ENCODE results near the gene C2.
A peak's percentile ranks its signal among the peaks of the same experiment; 100 is the strongest.

C2 gene

GRCh38 chr6:31966997-31967925, 39.7 kb downstream of the C2 start:
- Histone ChIP-seq H3K36me3 (replicated peaks) (peaks cover 64% of the 10 kb centered on the region), H3K27ac (no peak overlapping the region), H3K27me3 (replicated peaks) (no peaks in the 10 kb centered on the region), H3K4me3 (ENCODE audit: low read depth, low read length) (no peak overlapping the region)
- TF ChIP-seq CTCF (IDR thresholded peaks at IDR 0.05; ENCODE audit: low read depth, low read length, missing control alignments): no peak
- in situ Hi-C loops (cut with HindIII; ENCODE audit: low pct_ligation_motif_present, low sequenced_read_pairs): no loop called here
- no peak for DNase-seq

DNA sequence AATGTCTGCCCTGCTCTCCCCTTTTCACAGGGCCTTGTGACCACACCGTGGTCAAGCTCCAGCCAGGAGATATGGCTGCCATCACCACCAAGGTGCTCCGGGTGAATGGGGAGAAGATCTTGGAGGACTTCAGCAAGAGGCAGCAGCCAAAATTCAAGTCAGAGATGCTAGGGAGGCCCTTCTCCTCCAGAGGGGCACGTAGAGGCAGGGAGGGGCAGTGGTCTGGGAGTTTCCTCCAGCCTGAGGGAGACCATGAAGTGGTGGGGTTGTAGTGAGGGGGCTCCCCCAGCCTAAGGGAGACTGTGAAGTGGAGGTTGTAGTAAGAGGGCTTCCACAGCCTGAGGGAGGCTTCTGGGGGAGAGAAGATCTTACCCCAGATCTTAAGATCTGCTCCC, 40.4 kb downstream of the C2 start:
- in situ Hi-C loops (cut with HindIII; ENCODE audit: low pct_ligation_motif_present, low sequenced_read_pairs): no loop called here

DNA sequence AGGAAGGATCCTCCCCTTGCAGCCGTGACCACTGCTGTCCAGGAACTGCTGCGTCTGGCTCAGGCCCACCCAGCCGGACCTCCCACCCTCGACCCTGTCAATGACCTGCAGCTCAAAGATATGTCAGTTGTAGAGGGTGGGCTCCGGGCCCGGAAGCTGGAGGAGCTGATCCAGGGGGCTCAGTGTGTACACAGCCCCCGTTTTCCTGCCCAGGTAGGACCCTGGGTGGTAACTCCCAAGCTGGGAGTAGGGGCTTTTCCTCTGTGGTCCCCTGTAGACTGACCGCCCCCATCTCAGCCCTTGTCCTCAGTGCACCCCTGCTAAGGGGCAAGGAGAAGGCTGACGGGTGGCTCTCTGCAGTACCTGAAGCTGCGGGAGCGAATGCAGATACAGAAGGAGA, 40.8 kb downstream of the C2 start:
- no peak for DNase-seq
- H3K36me3 ChIP-seq (replicated peaks): peaks cover 56% of the 10 kb centered on the region
- no peak for TF ChIP-seq CTCF (IDR thresholded peaks at IDR 0.05; ENCODE audit: low read depth, low read length, missing control alignments)
- H3K27me3 ChIP-seq (replicated peaks): no peaks in the 10 kb centered on the region
- in situ Hi-C loops (cut with HindIII; ENCODE audit: low pct_ligation_motif_present, low sequenced_read_pairs): no loop called here
- H3K27ac ChIP-seq: no peak overlapping the region
- H3K4me3 ChIP-seq (ENCODE audit: low read depth, low read length): no peak overlapping the region

More for the DNA sequence above, 40.4 kb downstream of the C2 start:
- no peak for TF ChIP-seq CTCF (IDR thresholded peaks at IDR 0.05; ENCODE audit: low read depth, low read length, missing control alignments)
- no peak for DNase-seq
- Histone ChIP-seq H3K27me3 (replicated peaks) (no peaks in the 10 kb centered on the region), H3K36me3 (replicated peaks) (peaks cover 57% of the 10 kb centered on the region), H3K4me3 (ENCODE audit: low read depth, low read length) (no peak overlapping the region), H3K27ac (no peak overlapping the region)

DNA sequence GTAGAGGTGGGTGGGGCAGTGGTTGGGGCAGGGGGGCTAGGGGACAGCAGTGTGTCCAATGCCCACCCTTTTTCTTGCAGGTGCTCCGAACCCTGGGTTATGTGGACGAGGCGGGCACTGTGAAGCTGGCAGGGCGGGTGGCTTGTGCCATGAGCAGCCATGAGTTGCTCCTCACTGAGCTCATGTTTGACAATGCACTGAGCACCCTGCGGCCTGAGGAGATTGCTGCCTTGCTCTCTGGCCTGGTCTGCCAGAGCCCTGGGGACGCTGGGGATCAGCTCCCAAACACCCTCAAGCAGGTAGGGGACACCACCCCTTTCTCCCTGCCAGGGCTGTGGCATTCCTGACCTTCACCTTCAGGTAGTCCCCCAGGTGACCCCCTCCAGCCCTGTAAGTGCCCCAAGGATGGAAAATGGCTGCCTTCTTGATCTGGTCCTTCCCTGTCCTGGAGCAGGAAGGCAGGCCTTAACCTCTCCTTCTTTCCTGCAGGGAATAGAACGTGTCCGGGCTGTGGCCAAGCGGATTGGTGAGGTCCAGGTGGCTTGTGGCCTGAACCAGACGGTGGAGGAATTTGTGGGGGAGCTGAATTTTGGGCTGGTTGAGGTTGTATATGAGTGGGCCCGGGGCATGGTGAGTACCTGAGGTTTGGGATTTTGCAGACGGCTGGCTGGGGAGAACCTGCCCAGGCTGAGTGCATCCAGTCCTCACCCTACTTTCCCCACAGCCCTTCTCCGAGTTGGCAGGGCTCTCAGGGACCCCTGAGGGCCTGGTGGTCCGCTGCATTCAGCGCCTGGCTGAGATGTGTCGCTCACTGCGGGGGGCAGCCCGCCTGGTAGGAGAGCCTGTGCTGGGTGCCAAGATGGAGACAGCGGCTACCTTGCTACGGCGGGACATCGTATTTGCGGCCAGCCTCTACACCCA, 41.5 kb downstream of the C2 start:
- in situ Hi-C loops (cut with HindIII; ENCODE audit: low pct_ligation_motif_present, low sequenced_read_pairs): no loop called here
- no peak for DNase-seq
- Histone ChIP-seq H3K36me3 (replicated peaks) (peaks cover 53% of the 10 kb centered on the region), H3K27ac (peak overlapping the region; percentile 3), H3K4me3 (ENCODE audit: low read depth, low read length) (no peak overlapping the region), H3K27me3 (replicated peaks) (no peaks in the 10 kb centered on the region)
- no peak for TF ChIP-seq CTCF (IDR thresholded peaks at IDR 0.05; ENCODE audit: low read depth, low read length, missing control alignments)

- in situ Hi-C loops (cut with HindIII; ENCODE audit: low pct_ligation_motif_present, low sequenced_read_pairs): no loop called here
Measured at GRCh38 chr6:31969712-31970603, 42.4 kb downstream of the C2 start.

More at GRCh38 chr6:31969712-31970603, 42.4 kb downstream of the C2 start:
- peaks cover 45% of the 10 kb centered on the region for H3K36me3 ChIP-seq (replicated peaks)
- DNase-seq: peak; percentile 36
- H3K27ac ChIP-seq: peak overlapping the region; percentile 9
- H3K4me3 ChIP-seq (ENCODE audit: low read depth, low read length): no peak overlapping the region
- H3K27me3 ChIP-seq (replicated peaks): no peaks in the 10 kb centered on the region
- TF ChIP-seq CTCF (IDR thresholded peaks at IDR 0.05; ENCODE audit: low read depth, low read length, missing control alignments): no peak

Data from brain microvascular endothelial cell (primary cell).